Activated CD4-positive, alpha-beta memory T cell treated with anti-CD3 and anti-CD28 coated beads for 36 hours (primary cell): ENCODE measurements around the gene POLDIP3. TPM values are rescaled to one million over a fixed set of nuclear protein-coding genes. Genes with fewer than 3 reads are reported as not detected.
"Not testable (repeated sequence)": the region's sequence is repeated elsewhere in the genome, so short reads cannot be mapped to it uniquely, and the experiment has no call there.

ENCODE experiments used
- CTCF ChIA-PET: fragments of 350-600 bp; sonication (Branson Sonifier 250); formaldehyde crosslinking; loops from one replicate; lab custom pipeline; 2021; ENCODE audit warnings: antibody characterized with exemption, inconsistent platforms; lab: Charles Lee
- POLR2A ChIA-PET: fragments of 350-600 bp; sonication (Branson Sonifier 250); formaldehyde crosslinking; loops from one replicate; lab custom pipeline; 2021; ENCODE audit warnings: antibody characterized with exemption; lab: Charles Lee
- DNase-seq: peaks from one replicate; pipeline ENCODE4 v3.0.0-alpha.2; 2020
- H3K27ac Mint-ChIP-seq: one replicate; pipeline ENCODE4 v1.8.0; 2021; ENCODE audit warnings: mixed read lengths
- H3K27me3 Mint-ChIP-seq: one replicate; pipeline ENCODE4 v1.8.0; 2021; ENCODE audit warnings: mixed read lengths
- H3K36me3 Mint-ChIP-seq: one replicate; pipeline ENCODE4 v1.8.0; 2021; ENCODE audit warnings: mixed read lengths
- H3K4me1 Mint-ChIP-seq: one replicate; pipeline ENCODE4 v1.8.0; 2021; ENCODE audit warnings: low read depth, mixed read lengths
- H3K4me3 Mint-ChIP-seq: one replicate; pipeline ENCODE4 v1.8.0; 2021; ENCODE audit warnings: mild to moderate bottlenecking, mixed read lengths
- H3K9me3 Mint-ChIP-seq: one replicate; pipeline ENCODE4 v1.8.0; 2021; ENCODE audit warnings: mixed read lengths
- intact Hi-C: fragments of 100-400 bp; cut with micrococcal nuclease; formaldehyde crosslinking; loops from one replicate; pipeline ENCODE4 v1.15.1; 2023
- total RNA-seq, 2 experiments: library from RNA; stranded (reverse); gene quantifications; one replicate each; pipeline ENCODE4 v1.2.3, GENCODE V29; 2021

The POLDIP3 gene
- total RNA-seq, 2 experiments from 2014 or later, result 64.6 to 75.3 TPM

GRCh38 chr22:42577623-42578240 is 37.0 kb downstream of the POLDIP3 start:
- POLR2A ChIA-PET, result no interaction called here
- Mint-ChIP-seq H3K9me3 (no peaks in the 10 kb centered on the region), H3K27me3 (no peaks in the 10 kb centered on the region), H3K4me1 (peaks cover 13% of the 10 kb centered on the region), H3K4me3 (no peak overlapping the region), H3K36me3 (peaks cover 16% of the 10 kb centered on the region), H3K27ac (no peak overlapping the region)
- intact Hi-C loops, result no loop called here
- no peak for DNase-seq
- CTCF ChIA-PET, result interaction anchor here (0.6 kb wide), 1 partner anchor 279 kb away, joined by 3 read pairs; no protein-coding TSS in a partner anchor

DNA sequence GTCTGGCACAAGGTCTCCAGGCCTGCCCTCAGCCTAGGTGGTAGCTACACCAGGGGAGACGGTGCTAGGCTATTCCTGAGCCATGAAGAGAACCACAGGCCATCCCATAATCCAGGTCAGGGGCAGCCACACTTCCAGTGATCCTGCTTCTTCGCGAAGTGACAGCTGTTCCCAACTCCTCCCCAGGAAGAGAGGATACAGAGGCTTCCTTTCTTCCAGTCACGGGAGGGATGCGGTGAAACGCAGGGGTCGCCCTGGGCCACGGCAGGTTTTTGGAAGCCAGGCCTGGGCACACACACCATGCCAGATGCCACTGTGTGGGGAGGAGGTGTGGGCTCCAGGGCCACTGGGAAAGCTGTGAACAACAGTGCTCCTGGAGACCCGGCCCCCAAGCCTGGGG is 37.5 kb downstream of the POLDIP3 start:
- POLR2A ChIA-PET, H3K4me3 Mint-ChIP-seq, intact Hi-C loops, DNase-seq, CTCF ChIA-PET, H3K9me3 Mint-ChIP-seq, H3K4me1 Mint-ChIP-seq, H3K27ac Mint-ChIP-seq, H3K27me3 Mint-ChIP-seq: not testable (repeated sequence)
- peaks cover 15% of the 10 kb centered on the region for H3K36me3 Mint-ChIP-seq

- CTCF ChIA-PET, DNase-seq, H3K4me1 Mint-ChIP-seq, POLR2A ChIA-PET, H3K4me3 Mint-ChIP-seq, intact Hi-C loops, H3K27me3 Mint-ChIP-seq, H3K27ac Mint-ChIP-seq, H3K9me3 Mint-ChIP-seq: not testable (repeated sequence)
- H3K36me3 Mint-ChIP-seq, result peaks cover 16% of the 10 kb centered on the region
Observed at GRCh38 chr22:42575996-42576574, 38.6 kb downstream of the POLDIP3 start.

DNA sequence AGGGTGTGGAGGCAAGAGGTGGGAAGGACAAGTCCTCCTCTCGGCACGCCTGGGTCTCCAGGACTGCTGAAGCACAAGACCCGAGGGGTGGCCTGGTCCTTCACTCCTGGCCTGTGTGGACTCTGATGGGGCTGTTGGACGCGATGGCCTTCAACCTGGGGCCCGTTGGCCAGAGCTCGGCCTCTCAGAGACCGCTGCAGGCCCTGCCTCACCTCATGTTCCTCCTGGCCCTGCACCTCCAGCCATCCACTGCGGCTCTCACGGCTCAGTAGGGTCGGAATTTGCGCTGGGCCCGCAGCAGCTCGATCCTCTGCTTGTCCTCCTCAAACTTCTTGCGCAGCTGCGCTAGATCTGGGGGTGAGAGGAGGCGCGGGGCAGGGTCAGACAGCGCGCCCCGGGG is 40.2 kb downstream of the POLDIP3 start:
- H3K27me3 Mint-ChIP-seq, POLR2A ChIA-PET, H3K4me1 Mint-ChIP-seq, H3K9me3 Mint-ChIP-seq, CTCF ChIA-PET, intact Hi-C loops, H3K4me3 Mint-ChIP-seq, DNase-seq, H3K27ac Mint-ChIP-seq: not testable (repeated sequence)
- peaks cover 18% of the 10 kb centered on the region for H3K36me3 Mint-ChIP-seq

GRCh38 chr22:42574046-42574445 is 40.6 kb downstream of the POLDIP3 start:
- H3K27ac Mint-ChIP-seq, intact Hi-C loops, DNase-seq, H3K27me3 Mint-ChIP-seq, CTCF ChIA-PET, POLR2A ChIA-PET, H3K4me3 Mint-ChIP-seq, H3K9me3 Mint-ChIP-seq, H3K4me1 Mint-ChIP-seq: not testable (repeated sequence)
- peaks cover 18% of the 10 kb centered on the region for H3K36me3 Mint-ChIP-seq

DNA sequence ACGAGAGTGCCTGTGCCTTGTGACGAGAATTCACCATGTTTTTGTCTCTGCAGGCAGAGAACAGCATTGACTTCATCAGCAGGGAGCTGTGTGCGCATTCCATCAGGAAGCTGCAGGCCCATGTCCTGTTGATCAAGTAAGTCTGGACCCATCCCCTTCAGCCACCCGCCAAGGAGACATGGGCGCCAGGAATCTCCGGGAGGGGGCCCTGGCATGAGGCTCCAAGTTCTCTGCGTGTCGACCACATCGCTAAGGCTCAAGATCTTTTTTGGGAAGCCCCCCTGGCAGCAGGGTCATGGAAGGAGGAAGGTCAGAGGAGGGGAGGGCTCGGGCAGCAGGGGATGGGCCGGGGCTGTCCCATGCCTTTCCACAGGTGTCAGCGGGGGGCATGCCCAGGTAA is 43.6 kb downstream of the POLDIP3 start:
- H3K27ac Mint-ChIP-seq, DNase-seq, CTCF ChIA-PET, H3K9me3 Mint-ChIP-seq, H3K4me3 Mint-ChIP-seq, POLR2A ChIA-PET, H3K27me3 Mint-ChIP-seq, H3K4me1 Mint-ChIP-seq, intact Hi-C loops: not testable (repeated sequence)
- peaks cover 14% of the 10 kb centered on the region for H3K36me3 Mint-ChIP-seq

- H3K27me3 Mint-ChIP-seq, H3K27ac Mint-ChIP-seq, intact Hi-C loops, H3K4me1 Mint-ChIP-seq, H3K4me3 Mint-ChIP-seq, DNase-seq, H3K9me3 Mint-ChIP-seq: not testable (repeated sequence)
- H3K36me3 Mint-ChIP-seq, result peaks cover 14% of the 10 kb centered on the region
- POLR2A ChIA-PET, result interaction anchor here (1.1 kb wide), 1 partner anchor 44 kb away, joined by 3 read pairs; the partner anchor contains the start of gene POLDIP3
- CTCF ChIA-PET, result interaction anchor here (1.5 kb wide), 1 partner anchor 10 kb away, joined by 6 read pairs; no protein-coding TSS in a partner anchor
Observed at GRCh38 chr22:42570580-42570979, 44.1 kb downstream of the POLDIP3 start.

DNA sequence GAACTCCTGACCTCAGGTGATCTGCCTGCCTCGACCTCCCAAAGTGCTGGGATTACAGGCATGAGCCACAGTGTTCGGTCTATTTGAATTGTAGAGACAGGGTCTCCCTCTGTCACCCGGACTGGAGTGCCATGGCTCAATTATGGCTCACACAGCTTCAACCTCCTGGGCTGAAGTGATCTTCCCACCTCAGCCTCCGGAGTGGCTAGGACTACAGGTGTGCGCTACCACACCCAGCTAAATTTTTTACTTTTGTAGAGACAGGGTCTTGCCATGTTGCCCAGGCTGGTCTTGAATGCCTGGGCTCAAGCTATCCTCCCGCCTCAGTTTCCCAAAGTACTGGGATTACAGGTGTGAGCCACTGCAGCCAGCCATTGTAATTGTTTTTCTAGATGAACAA is 46.7 kb downstream of the POLDIP3 start:
- H3K27me3 Mint-ChIP-seq, H3K9me3 Mint-ChIP-seq, DNase-seq, H3K4me3 Mint-ChIP-seq, intact Hi-C loops, H3K36me3 Mint-ChIP-seq, H3K27ac Mint-ChIP-seq, H3K4me1 Mint-ChIP-seq: not testable (repeated sequence)
- CTCF ChIA-PET, result interaction anchor here (0.7 kb wide), 1 partner anchor 22 kb away, joined by 3 read pairs; no protein-coding TSS in a partner anchor
- POLR2A ChIA-PET, result interaction anchor here (1.7 kb wide), 1 partner anchor 61 kb away, joined by 4 read pairs; no protein-coding TSS in a partner anchor

DNA sequence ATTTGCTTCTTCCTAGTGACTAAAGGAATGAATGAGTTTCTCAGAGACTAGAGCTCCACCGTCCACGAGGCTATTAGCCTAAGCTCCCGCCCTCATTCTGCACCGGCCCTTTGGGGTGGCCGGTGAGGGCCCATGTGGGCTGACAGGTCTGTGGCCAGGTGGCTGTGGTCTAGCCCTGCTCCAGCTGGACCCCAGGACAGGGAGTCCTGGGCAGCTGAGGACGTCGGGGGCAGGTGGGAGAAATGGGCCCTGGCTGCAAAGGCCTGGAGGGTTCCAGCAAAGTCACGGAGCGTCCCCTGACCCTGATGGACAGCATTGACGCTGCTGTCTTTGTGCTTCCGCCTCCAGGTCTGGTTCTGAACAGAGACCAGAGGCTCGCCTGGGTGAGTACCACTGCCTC is 48.7 kb downstream of the POLDIP3 start:
- intact Hi-C loops, result no loop called here
- H3K4me1 Mint-ChIP-seq, result no peaks in the 10 kb centered on the region
- POLR2A ChIA-PET, result no interaction called here
- CTCF ChIA-PET, result no interaction called here
- H3K27ac Mint-ChIP-seq, result no peak overlapping the region
- H3K27me3 Mint-ChIP-seq, result no peaks in the 10 kb centered on the region
- H3K4me3 Mint-ChIP-seq, result no peak overlapping the region
- H3K9me3 Mint-ChIP-seq, result no peaks in the 10 kb centered on the region
- peaks cover 4% of the 10 kb centered on the region for H3K36me3 Mint-ChIP-seq
- DNase-seq, result no peak

GRCh38 chr22:42564699-42565098 is 50.0 kb downstream of the POLDIP3 start:
- Mint-ChIP-seq H3K36me3 (peaks cover 4% of the 10 kb centered on the region), H3K9me3 (no peaks in the 10 kb centered on the region), H3K4me1 (no peaks in the 10 kb centered on the region), H3K27ac (no peak overlapping the region), H3K4me3 (no peak overlapping the region), H3K27me3 (no peaks in the 10 kb centered on the region)
- intact Hi-C loops, result no loop called here
- POLR2A ChIA-PET, result no interaction called here
- CTCF ChIA-PET, result no interaction called here
- DNase-seq, result no peak

GRCh38 chr22:42563943-42564342 is 50.7 kb downstream of the POLDIP3 start:
- intact Hi-C loops, H3K4me1 Mint-ChIP-seq, H3K27ac Mint-ChIP-seq, POLR2A ChIA-PET, H3K27me3 Mint-ChIP-seq, DNase-seq, H3K4me3 Mint-ChIP-seq, CTCF ChIA-PET, H3K9me3 Mint-ChIP-seq, H3K36me3 Mint-ChIP-seq: not testable (repeated sequence)

DNA sequence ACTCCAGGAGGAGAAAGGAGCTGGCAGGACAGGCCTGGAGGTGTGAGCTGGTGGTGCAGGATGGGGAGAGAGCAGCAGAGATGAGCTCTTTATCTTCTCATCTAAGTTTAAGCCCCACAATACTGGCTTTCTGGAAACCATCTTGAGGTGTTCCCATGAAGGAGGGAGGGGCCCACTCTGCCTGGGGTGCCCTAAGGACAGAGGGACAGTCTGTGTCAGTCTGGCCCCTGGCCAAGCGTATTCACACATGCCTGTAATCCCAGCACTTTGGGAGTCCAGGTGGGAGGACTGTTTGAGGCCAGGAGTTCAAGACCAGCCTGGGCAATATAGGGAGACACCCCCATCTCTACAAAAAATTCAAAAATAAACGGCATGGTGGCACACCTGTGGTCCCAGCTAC is 52.0 kb downstream of the POLDIP3 start:
- DNase-seq, result no peak
- Mint-ChIP-seq H3K36me3 (peaks cover 2% of the 10 kb centered on the region), H3K27me3 (no peaks in the 10 kb centered on the region), H3K4me1 (no peaks in the 10 kb centered on the region), H3K27ac (no peak overlapping the region), H3K9me3 (no peaks in the 10 kb centered on the region), H3K4me3 (no peak overlapping the region)
- ChIA-PET POLR2A (no interaction called here), CTCF (no interaction called here)
- intact Hi-C loops, result no loop called here

DNA sequence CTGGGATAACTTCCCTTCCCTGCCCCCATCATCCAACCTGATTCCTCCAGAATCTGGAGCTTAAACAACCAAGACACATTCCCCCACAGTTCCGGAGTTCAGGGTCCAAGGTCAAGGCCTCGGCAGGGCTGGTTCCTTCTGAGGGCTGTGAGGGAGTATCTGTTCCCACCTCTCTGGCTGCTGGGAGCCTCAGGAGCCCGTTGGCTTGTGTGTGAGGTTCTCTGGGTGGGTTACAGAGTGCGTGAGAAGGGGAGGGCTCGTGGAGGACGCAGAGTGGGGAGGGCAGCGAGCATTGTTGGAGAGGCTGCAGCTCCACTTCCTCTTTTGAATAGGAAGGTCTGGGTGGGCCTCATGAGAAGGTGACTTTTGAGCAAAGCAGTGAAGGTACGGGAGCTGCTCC is 52.4 kb downstream of the POLDIP3 start:
- ChIA-PET CTCF (no interaction called here), POLR2A (no interaction called here)
- DNase-seq, result no peak
- Mint-ChIP-seq H3K27me3 (no peaks in the 10 kb centered on the region), H3K9me3 (no peaks in the 10 kb centered on the region), H3K4me1 (no peaks in the 10 kb centered on the region), H3K36me3 (peaks cover 2% of the 10 kb centered on the region), H3K27ac (no peak overlapping the region), H3K4me3 (no peak overlapping the region)
- intact Hi-C loops, result no loop called here
